ENCODE measurements around the gene NBEA.

DNA sequence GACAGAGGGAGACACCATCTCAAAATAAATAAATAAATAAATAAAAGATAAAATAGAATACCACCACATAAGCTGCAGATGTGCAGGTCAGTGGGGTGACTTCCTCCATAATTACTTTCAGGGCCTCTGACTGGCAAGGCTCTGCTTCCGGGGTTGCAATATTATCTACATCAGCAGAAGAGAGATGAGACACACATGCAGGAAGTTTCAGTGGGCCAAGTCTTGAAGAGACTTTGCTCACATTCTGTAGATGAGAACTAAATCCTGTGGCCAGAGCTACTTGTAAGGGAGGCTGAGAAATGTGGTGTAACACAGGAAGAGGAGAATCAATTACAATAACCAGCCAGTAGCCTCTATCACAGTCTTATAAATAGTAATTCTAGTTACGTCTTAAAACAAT is 624.3 kb downstream of the NBEA start:
- no peak for TF ChIP-seq EZH2 (IDR thresholded peaks at IDR 0.05; ENCODE audit: low read length, unreplicated experiment)
- TF ChIP-seq, protein P1, sequence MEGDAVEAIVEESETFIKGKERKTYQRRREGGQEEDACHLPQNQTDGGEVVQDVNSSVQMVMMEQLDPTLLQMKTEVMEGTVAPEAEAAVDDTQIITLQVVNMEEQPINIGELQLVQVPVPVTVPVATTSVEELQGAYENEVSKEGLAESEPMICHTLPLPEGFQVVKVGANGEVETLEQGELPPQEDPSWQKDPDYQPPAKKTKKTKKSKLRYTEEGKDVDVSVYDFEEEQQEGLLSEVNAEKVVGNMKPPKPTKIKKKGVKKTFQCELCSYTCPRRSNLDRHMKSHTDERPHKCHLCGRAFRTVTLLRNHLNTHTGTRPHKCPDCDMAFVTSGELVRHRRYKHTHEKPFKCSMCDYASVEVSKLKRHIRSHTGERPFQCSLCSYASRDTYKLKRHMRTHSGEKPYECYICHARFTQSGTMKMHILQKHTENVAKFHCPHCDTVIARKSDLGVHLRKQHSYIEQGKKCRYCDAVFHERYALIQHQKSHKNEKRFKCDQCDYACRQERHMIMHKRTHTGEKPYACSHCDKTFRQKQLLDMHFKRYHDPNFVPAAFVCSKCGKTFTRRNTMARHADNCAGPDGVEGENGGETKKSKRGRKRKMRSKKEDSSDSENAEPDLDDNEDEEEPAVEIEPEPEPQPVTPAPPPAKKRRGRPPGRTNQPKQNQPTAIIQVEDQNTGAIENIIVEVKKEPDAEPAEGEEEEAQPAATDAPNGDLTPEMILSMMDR (conservative IDR thresholded peaks at IDR 0.05; ENCODE audit: low read depth, low read length), result no peak
- TF ChIP-seq EZH2phosphoT487 (IDR thresholded peaks at IDR 0.05; ENCODE audit: borderline replicate concordance, low read length), result no peak
